Natural killer cell (primary cell): ENCODE data around the gene USP10. TPM values are rescaled to one million over a fixed set of nuclear protein-coding genes. Genes with fewer than 3 reads are reported as not detected.
A peak's percentile ranks its signal among the peaks of the same experiment; 100 is the strongest.

ENCODE experiments used
- ATAC-seq, 3 donors: fragments of 150-1000 bp in 2 of 3; fragments of 200-7000 bp in 1 of 3; cut with Tn5 transposase; 1 replicate in 1 of 3; 2 replicates in 2 of 3; pipeline ENCODE4 v1.10.0; 2021; ENCODE audit warnings: mild to moderate bottlenecking in 2 of 3, moderate library complexity in 2 of 3
- DNase-seq, 2 donors: peaks; one replicate each; pipeline versions ENCODE4 v3.0.0 to v3.0.0-alpha.2; 2013 to 2021; ENCODE audit warnings: mixed read lengths in 1 of 2
- H3K27ac ChIP-seq: one replicate; pipeline ENCODE4 v1.5.1; 2013; ENCODE audit warnings: mild to moderate bottlenecking, low read length
- H3K27me3 ChIP-seq: one replicate; pipeline ENCODE4 v1.6.1; 2013; ENCODE audit warnings: low read length; ENCODE audit not compliant: control insufficient read depth, insufficient read depth
- H3K36me3 ChIP-seq: one replicate; pipeline ENCODE4 v1.6.1; 2013; ENCODE audit warnings: low read length; ENCODE audit not compliant: control insufficient read depth, insufficient read depth
- H3K4me1 ChIP-seq: one replicate; pipeline ENCODE4 v1.6.1; 2013; ENCODE audit warnings: low read length; ENCODE audit not compliant: control insufficient read depth, insufficient read depth
- H3K4me3 ChIP-seq: one replicate; pipeline ENCODE4 v1.5.1; 2013; ENCODE audit warnings: low read length
- H3K9me3 ChIP-seq: one replicate; pipeline ENCODE4 v1.6.1; 2013; ENCODE audit warnings: low read length; ENCODE audit not compliant: control insufficient read depth, insufficient read depth
- H3K27ac Mint-ChIP-seq, 2 donors: one replicate each; pipeline ENCODE4 v1.8.0; 2022; ENCODE audit warnings: mild to moderate bottlenecking in 2 of 2, mixed read lengths in 2 of 2, moderate library complexity in 1 of 2
- H3K27me3 Mint-ChIP-seq, 2 donors: one replicate each; pipeline ENCODE4 v1.8.0; 2022; ENCODE audit warnings: low read depth in 2 of 2, mixed read lengths in 2 of 2
- H3K36me3 Mint-ChIP-seq: one replicate; pipeline ENCODE4 v1.8.0; 2022; ENCODE audit warnings: mixed read lengths
- H3K4me1 Mint-ChIP-seq, 2 donors: one replicate each; pipeline ENCODE4 v1.8.0; 2022; ENCODE audit warnings: mixed read lengths in 2 of 2
- H3K4me3 Mint-ChIP-seq: one replicate; pipeline ENCODE4 v1.8.0; 2022; ENCODE audit warnings: mild to moderate bottlenecking, moderate library complexity, mixed read lengths
- H3K9me3 Mint-ChIP-seq, 2 donors: one replicate each; pipeline ENCODE4 v1.8.0; 2022; ENCODE audit warnings: mixed read lengths in 2 of 2
- WGBS: methylation state at CpG from one replicate; pipeline ENCODE4 v1.1.7; 2013; ENCODE audit warnings: missing lambda C conversion rate; ENCODE audit not compliant: insufficient coverage; 5-methylcytosine and 5-hydroxymethylcytosine counted together
- intact Hi-C: fragments of 100-400 bp; cut with micrococcal nuclease; formaldehyde crosslinking; loops from one replicate; pipeline ENCODE4 v1.14.2; 2022
- total RNA-seq, 4 donors: library from RNA; stranded (reverse); fragments of 120-200 nt in 1 of 4; gene quantifications; one replicate each; pipeline versions ENCODE4 v1.2.3 to v1.2.4, GENCODE V29; 2013 to 2022
- TF ChIP-seq, protein P1 (sequence below): fragments of 200-600 bp; IDR thresholded peaks from one replicate; pipeline ENCODE4 v1.8.0; 2022; ENCODE audit warnings: antibody characterized with exemption

Gene USP10
- total RNA-seq, 3 donors from 2014 or later (not counting 1 experiment from before 2014, with no cell fraction given), result 78.4 to 103 (median 100) TPM

DNA sequence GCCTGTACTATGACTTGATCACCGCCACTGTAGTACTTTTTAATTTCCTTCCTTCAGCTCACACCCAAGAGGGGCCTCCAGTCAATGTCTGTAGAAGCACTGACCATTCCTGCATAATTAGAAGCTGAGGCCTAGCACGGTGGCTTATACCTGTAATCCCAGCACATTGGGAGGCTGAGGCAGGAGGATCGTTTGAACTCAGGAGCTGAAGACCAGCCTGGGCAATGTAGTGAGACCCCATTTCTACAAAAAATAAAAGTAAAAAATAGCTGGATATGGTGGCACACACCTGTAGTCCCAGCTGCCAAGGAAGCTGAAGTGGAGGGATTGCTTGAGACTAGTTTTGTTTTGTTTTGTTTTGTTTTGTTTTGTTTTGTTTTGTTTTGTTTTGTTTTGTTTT is 45.6 kb upstream of the USP10 start:
- Mint-ChIP-seq H3K4me3 (no peak overlapping the region), H3K36me3 (no peaks in the 10 kb centered on the region), H3K4me1 (peaks cover 22 to 54% of the 10 kb centered on the region in 2 donors), H3K9me3 (no peaks in the 10 kb centered on the region), H3K27ac (no peak overlapping the region), H3K27me3 (no peaks in the 10 kb centered on the region)
- WGBS, result 92% methylated on average over 3 of the region's 3 CpGs
- Histone ChIP-seq H3K27ac (no peak overlapping the region), H3K27me3 (no peaks in the 10 kb centered on the region), H3K9me3 (no peaks in the 10 kb centered on the region), H3K4me1 (peaks cover 23% of the 10 kb centered on the region), H3K4me3 (no peak overlapping the region), H3K36me3 (peaks cover 50% of the 10 kb centered on the region)
- TF ChIP-seq, protein P1, sequence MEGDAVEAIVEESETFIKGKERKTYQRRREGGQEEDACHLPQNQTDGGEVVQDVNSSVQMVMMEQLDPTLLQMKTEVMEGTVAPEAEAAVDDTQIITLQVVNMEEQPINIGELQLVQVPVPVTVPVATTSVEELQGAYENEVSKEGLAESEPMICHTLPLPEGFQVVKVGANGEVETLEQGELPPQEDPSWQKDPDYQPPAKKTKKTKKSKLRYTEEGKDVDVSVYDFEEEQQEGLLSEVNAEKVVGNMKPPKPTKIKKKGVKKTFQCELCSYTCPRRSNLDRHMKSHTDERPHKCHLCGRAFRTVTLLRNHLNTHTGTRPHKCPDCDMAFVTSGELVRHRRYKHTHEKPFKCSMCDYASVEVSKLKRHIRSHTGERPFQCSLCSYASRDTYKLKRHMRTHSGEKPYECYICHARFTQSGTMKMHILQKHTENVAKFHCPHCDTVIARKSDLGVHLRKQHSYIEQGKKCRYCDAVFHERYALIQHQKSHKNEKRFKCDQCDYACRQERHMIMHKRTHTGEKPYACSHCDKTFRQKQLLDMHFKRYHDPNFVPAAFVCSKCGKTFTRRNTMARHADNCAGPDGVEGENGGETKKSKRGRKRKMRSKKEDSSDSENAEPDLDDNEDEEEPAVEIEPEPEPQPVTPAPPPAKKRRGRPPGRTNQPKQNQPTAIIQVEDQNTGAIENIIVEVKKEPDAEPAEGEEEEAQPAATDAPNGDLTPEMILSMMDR, result no peak
- DNase-seq (no peak), ATAC-seq (no peak)
- intact Hi-C loops, result no loop called here

DNA sequence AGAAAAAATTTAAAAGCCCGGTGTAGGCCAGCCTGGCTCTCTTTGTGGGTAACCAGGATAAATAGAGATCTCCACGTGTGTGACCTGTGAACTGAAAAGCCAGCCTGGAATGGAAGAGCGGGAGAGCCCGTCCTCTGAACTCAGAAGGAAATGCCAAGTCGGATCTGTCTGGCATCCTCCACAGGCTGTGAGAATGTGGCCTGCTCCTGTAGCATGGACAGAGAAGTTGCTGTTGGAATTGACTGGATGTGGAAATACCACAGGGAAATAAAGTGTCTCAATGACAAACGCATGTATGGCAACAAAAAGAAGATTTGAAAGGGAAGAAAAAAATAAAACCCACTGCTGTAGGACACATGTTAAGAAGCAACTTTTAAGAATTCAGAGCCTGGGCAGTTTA is 44.8 kb upstream of the USP10 start:
- TF ChIP-seq, protein P1, result no peak
- Histone ChIP-seq H3K4me1 (peaks cover 15% of the 10 kb centered on the region), H3K36me3 (peaks cover 57% of the 10 kb centered on the region), H3K27ac (no peak overlapping the region), H3K9me3 (no peaks in the 10 kb centered on the region), H3K4me3 (no peak overlapping the region), H3K27me3 (no peaks in the 10 kb centered on the region)
- ATAC-seq, result no peak
- Mint-ChIP-seq H3K27me3 (no peaks in the 10 kb centered on the region), H3K4me1 (peaks cover 20 to 47% of the 10 kb centered on the region in 2 donors), H3K4me3 (no peak overlapping the region), H3K36me3 (no peaks in the 10 kb centered on the region), H3K9me3 (no peaks in the 10 kb centered on the region), H3K27ac (no peak overlapping the region)
- WGBS, result 78% methylated on average over 6 of the region's 6 CpGs
- no peak for DNase-seq
- intact Hi-C loops, result no loop called here

DNA sequence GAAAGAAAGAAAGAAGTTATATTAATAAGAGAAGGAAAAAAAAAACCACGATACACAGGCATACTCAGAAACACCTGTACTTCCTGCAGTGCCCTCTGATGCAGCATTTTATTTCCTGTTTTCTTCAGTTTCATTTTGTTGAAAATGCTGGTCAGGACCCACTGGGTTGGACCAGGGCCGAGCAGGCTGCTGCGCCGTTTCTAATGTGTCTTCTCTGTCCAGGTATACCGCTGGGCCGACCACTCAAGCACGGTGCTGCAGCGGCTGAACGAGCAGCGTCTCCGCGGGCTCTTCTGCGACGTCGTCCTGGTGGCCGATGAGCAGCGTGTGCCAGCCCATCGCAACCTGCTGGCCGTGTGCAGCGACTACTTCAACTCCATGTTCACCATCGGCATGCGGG is 43.2 kb upstream of the USP10 start:
- intact Hi-C loops, result no loop called here
- Mint-ChIP-seq H3K27ac (no peak overlapping the region), H3K9me3 (no peaks in the 10 kb centered on the region), H3K36me3 (no peaks in the 10 kb centered on the region), H3K4me1 (peaks cover 4 to 37% of the 10 kb centered on the region in 2 donors), H3K27me3 (no peaks in the 10 kb centered on the region), H3K4me3 (no peak overlapping the region)
- no peak overlapping the region for H3K4me3 ChIP-seq
- ATAC-seq, result no peak
- H3K27ac ChIP-seq, result no peak overlapping the region
- TF ChIP-seq, protein P1, result no peak
- peak in 1 of 2 donors; percentile 23 for DNase-seq
- peaks cover 12% of the 10 kb centered on the region for H3K4me1 ChIP-seq
- 89% methylated on average over 22 of the region's 22 CpGs for WGBS
- no peaks in the 10 kb centered on the region for H3K27me3 ChIP-seq
- no peaks in the 10 kb centered on the region for H3K9me3 ChIP-seq
- peaks cover 61% of the 10 kb centered on the region for H3K36me3 ChIP-seq

DNA sequence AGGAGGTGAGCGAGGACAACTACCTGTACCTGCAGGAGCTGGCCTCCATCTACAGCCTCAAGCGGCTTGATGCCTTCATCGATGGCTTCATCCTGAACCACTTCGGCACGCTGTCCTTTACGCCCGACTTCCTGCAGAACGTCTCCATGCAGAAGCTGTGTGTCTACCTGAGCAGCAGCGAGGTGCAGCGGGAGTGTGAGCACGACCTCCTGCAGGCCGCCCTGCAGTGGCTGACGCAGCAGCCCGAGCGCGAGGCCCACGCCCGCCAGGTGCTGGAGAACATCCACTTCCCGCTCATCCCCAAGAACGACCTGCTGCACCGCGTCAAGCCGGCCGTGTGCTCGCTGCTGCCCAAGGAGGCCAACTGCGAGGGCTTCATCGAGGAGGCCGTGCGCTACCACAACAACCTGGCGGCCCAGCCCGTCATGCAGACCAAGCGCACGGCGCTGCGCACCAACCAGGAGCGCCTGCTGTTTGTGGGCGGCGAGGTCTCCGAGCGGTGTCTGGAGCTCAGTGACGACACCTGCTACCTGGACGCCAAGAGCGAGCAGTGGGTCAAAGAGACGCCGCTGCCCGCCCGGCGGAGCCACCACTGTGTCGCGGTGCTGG is 42.5 kb upstream of the USP10 start:
- H3K36me3 ChIP-seq, result peaks cover 67% of the 10 kb centered on the region
- Mint-ChIP-seq H3K27ac (no peak overlapping the region), H3K27me3 (no peaks in the 10 kb centered on the region), H3K4me3 (no peak overlapping the region), H3K36me3 (no peaks in the 10 kb centered on the region), H3K9me3 (no peaks in the 10 kb centered on the region), H3K4me1 (peaks cover 0 to 33% of the 10 kb centered on the region in 2 donors)
- TF ChIP-seq, protein P1, result no peak
- intact Hi-C loops, result no loop called here
- H3K4me3 ChIP-seq, result no peak overlapping the region
- peaks cover 12% of the 10 kb centered on the region for H3K4me1 ChIP-seq
- DNase-seq (no peak), ATAC-seq (no peak)
- 97% methylated on average over 50 of the region's 50 CpGs for WGBS
- H3K27ac ChIP-seq, result no peak overlapping the region
- no peaks in the 10 kb centered on the region for H3K9me3 ChIP-seq
- H3K27me3 ChIP-seq, result no peaks in the 10 kb centered on the region
